Type B pancreatic cell (in vitro differentiated cells): ENCODE results near the gene DNAH6. TPM values are rescaled to one million over a fixed set of nuclear protein-coding genes. Genes with fewer than 3 reads are reported as not detected.

ENCODE experiments used
- DNase-seq: peaks from one replicate; pipeline ENCODE4 v3.0.0; 2021; ENCODE audit warnings: mixed read lengths; ENCODE audit not compliant: unreplicated experiment; ENCODE audit errors: extremely low spot score
- H3K27ac Mint-ChIP-seq: 2 replicates; pipeline ENCODE4 v1.8.0; 2021; ENCODE audit warnings: mild to moderate bottlenecking, mixed read lengths
- H3K27me3 Mint-ChIP-seq: 2 replicates; pipeline ENCODE4 v1.8.0; 2021; ENCODE audit warnings: mixed read lengths
- H3K36me3 Mint-ChIP-seq: 2 replicates; pipeline ENCODE4 v1.8.0; 2021; ENCODE audit warnings: mixed read lengths
- H3K4me1 Mint-ChIP-seq: one replicate; pipeline ENCODE4 v1.8.0; 2021; ENCODE audit warnings: mixed read lengths; ENCODE audit not compliant: unreplicated experiment
- H3K4me3 Mint-ChIP-seq: 2 replicates; pipeline ENCODE4 v1.8.0; 2021; ENCODE audit warnings: mild to moderate bottlenecking, mixed read lengths
- H3K9me3 Mint-ChIP-seq: 2 replicates; pipeline ENCODE4 v1.8.0; 2021; ENCODE audit warnings: mixed read lengths
- total RNA-seq: library from RNA; stranded (reverse); gene quantifications from 2 replicates; pipeline ENCODE4 v1.2.1, GENCODE V29; 2021; ENCODE audit warnings: low replicate concordance
- TF ChIP-seq, protein P1 (sequence below): fragments of 200-600 bp; sonication (generic); conservative IDR thresholded peaks from 2 replicates; pipeline ENCODE4 v1.5.0; 2021; ENCODE audit warnings: antibody characterized with exemption, mild to moderate bottlenecking

The DNAH6 gene
- total RNA-seq, 1 donor from 2014 or later: 3.8 TPM

DNA sequence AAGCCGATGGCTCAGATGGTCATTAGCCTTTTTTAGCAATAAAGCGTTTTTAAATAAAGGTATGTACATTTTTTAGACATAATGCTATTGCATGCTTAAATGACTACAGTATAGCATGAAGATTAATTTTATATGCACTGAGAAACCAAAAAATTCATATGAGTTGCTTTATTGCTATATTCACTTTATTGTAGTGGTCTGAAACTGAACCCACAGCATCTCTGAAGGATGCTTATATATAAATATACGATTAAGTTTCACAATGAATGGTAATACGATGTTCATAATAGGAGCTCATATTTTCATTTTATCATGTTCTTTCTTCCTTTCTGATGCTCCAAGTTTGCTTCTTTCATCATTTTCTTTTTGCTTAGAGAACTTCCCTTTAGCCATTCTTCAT, 132.8 kb downstream of the DNAH6 start:
- TF ChIP-seq, protein P1, sequence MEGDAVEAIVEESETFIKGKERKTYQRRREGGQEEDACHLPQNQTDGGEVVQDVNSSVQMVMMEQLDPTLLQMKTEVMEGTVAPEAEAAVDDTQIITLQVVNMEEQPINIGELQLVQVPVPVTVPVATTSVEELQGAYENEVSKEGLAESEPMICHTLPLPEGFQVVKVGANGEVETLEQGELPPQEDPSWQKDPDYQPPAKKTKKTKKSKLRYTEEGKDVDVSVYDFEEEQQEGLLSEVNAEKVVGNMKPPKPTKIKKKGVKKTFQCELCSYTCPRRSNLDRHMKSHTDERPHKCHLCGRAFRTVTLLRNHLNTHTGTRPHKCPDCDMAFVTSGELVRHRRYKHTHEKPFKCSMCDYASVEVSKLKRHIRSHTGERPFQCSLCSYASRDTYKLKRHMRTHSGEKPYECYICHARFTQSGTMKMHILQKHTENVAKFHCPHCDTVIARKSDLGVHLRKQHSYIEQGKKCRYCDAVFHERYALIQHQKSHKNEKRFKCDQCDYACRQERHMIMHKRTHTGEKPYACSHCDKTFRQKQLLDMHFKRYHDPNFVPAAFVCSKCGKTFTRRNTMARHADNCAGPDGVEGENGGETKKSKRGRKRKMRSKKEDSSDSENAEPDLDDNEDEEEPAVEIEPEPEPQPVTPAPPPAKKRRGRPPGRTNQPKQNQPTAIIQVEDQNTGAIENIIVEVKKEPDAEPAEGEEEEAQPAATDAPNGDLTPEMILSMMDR: no peak
- H3K9me3 Mint-ChIP-seq: no peaks in the 10 kb centered on the region
- no peak overlapping the region for H3K27ac Mint-ChIP-seq
- H3K4me1 Mint-ChIP-seq: no peaks in the 10 kb centered on the region
- H3K4me3 Mint-ChIP-seq: no peak overlapping the region
- no peak for DNase-seq
- H3K36me3 Mint-ChIP-seq: no peaks in the 10 kb centered on the region
- peaks cover 4% of the 10 kb centered on the region for H3K27me3 Mint-ChIP-seq

DNA sequence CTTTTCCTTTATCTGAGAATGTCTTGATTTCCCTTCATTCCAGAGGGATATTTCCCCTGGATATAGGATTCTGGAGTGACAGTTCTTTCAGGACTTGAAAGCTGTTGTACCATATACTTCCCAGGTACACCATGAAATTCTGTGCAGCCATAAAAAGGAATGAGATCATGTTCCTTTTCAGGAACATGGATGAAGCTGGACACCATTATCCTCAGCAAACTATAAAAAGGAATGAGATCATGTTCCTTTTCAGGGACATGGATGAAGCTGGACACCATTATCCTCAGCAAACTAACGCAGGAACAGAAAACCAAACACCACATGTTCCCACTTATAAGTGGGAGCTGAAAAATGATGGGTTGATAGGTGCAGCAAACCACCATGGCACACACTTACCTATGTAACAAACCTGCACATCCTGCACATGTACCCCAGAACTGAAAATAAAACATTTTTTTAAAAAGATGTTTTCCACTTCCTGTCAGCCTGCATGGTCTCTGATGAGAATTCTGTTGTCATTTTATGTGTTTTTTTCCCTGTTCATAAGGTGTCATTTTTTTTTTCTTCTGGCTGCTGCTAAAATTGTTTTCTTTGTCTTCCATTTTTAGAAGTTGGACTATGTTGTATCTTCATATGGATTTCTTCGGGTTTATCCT, 133.3 kb downstream of the DNAH6 start:
- H3K4me1 Mint-ChIP-seq: no peaks in the 10 kb centered on the region

DNA sequence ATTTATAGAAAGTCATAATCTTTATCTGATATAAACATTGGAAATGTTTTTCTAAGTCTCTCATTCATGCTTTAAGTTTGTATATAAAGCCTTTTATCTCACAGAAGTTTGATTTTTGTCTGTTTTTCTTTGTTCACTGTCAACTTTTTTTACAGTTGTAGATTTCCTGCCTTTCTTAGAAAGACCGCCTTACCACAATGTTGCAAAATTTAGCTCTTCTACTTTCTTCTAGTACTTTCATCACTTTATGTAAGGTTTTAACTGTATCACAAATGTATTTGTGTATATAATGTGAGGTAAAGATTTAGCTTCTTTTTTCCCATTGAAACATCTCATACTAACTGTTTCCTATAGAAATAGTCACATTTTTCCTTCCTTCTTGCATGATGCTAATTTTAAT, 136.1 kb downstream of the DNAH6 start:
- DNase-seq: no peak
- TF ChIP-seq, protein P1: no peak
- Mint-ChIP-seq H3K4me3 (no peak overlapping the region), H3K9me3 (no peaks in the 10 kb centered on the region), H3K27ac (no peak overlapping the region), H3K4me1 (no peaks in the 10 kb centered on the region), H3K36me3 (no peaks in the 10 kb centered on the region), H3K27me3 (peaks cover 7% of the 10 kb centered on the region)

More for the DNA sequence above, 133.3 kb downstream of the DNAH6 start:
- H3K27me3 Mint-ChIP-seq: peaks cover 4% of the 10 kb centered on the region
- no peak for DNase-seq
- no peak overlapping the region for H3K4me3 Mint-ChIP-seq
- TF ChIP-seq, protein P1: no peak
- H3K36me3 Mint-ChIP-seq: no peaks in the 10 kb centered on the region
- no peak overlapping the region for H3K27ac Mint-ChIP-seq
- no peaks in the 10 kb centered on the region for H3K9me3 Mint-ChIP-seq

DNA sequence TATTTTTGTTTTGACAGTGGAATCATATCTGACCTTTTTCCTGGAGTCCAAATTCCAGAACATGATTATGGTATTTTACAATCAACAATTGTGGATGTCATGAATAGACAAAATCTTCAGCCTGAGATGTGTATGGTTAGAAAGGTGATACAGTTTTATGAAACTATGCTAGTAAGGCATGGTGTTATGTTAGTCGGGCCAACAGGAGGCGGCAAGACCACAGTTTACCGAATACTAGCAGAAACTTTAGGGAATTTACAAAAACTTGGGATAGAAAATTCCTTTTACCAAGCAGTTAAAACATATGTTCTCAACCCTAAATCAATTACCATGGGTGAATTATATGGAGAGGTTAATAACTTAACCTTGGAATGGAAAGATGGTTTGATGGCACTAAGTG, 137.0 kb downstream of the DNAH6 start:
- no peaks in the 10 kb centered on the region for H3K36me3 Mint-ChIP-seq
- TF ChIP-seq, protein P1: no peak
- peaks cover 7% of the 10 kb centered on the region for H3K27me3 Mint-ChIP-seq
- no peak overlapping the region for H3K27ac Mint-ChIP-seq
- H3K9me3 Mint-ChIP-seq: no peaks in the 10 kb centered on the region
- H3K4me1 Mint-ChIP-seq: no peaks in the 10 kb centered on the region
- H3K4me3 Mint-ChIP-seq: no peak overlapping the region
- no peak for DNase-seq

DNA sequence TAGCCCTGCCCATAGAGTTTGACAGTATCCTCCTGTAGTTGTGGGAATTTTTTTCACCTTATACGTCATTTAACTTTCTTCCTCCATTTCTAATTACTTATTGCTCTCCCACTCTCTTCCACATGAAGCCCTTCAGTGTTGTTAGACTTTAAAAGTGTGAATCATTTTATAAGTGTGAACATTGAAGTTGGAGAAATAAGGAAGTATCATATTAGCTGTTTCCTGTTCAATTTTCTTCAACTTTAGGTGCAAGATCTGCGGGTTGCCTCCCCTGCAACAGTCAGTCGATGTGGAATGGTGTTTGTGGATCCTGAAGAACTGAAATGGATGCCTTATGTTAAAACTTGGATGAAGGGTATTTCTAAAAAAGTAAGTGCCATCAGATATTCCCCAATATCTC, 138.1 kb downstream of the DNAH6 start:
- no peaks in the 10 kb centered on the region for H3K9me3 Mint-ChIP-seq
- TF ChIP-seq, protein P1: no peak
- H3K27ac Mint-ChIP-seq: no peak overlapping the region
- H3K4me3 Mint-ChIP-seq: no peak overlapping the region
- H3K4me1 Mint-ChIP-seq: no peaks in the 10 kb centered on the region
- H3K36me3 Mint-ChIP-seq: no peaks in the 10 kb centered on the region
- DNase-seq: no peak
- H3K27me3 Mint-ChIP-seq: peaks cover 7% of the 10 kb centered on the region
